22Rv1 (cell line): ENCODE results near the gene KLC1.

Experiments
- H3K27ac ChIP-seq: fragments of 450-650 bp; 2 replicates; pipeline ENCODE4 v1.5.1; 2017
- CTCF ChIP-seq: fragments of 450-650 bp; IDR thresholded peaks from 2 replicates; pipeline ENCODE4 v1.5.1; 2017; ENCODE audit warnings: mild to moderate bottlenecking
- ZFX ChIP-seq: fragments of 450-650 bp; IDR thresholded peaks from 2 replicates; pipeline ENCODE4 v1.6.1; 2017; ENCODE audit warnings: antibody characterized with exemption, borderline replicate concordance

The KLC1 gene

GRCh38 chr14:103654619-103655018, 25.6 kb downstream of the KLC1 start:
- no peak overlapping the region for H3K27ac ChIP-seq
- TF ChIP-seq ZFX (no peak), CTCF (no peak)

GRCh38 chr14:103656031-103656755, 27.2 kb downstream of the KLC1 start:
- H3K27ac ChIP-seq: no peak overlapping the region
- no peak for TF ChIP-seq ZFX
- TF ChIP-seq CTCF: no peak

- H3K27ac ChIP-seq: no peak overlapping the region
- TF ChIP-seq CTCF (no peak), ZFX (no peak)
Measured at GRCh38 chr14:103656756-103657133, 27.7 kb downstream of the KLC1 start.

- no peak for TF ChIP-seq ZFX
- no peak for TF ChIP-seq CTCF
- H3K27ac ChIP-seq: no peak overlapping the region
Measured at GRCh38 chr14:103657471-103657870, 28.5 kb downstream of the KLC1 start.

- TF ChIP-seq ZFX (no peak), CTCF (no peak)
- no peak overlapping the region for H3K27ac ChIP-seq
Measured at GRCh38 chr14:103659631-103660030, 30.6 kb downstream of the KLC1 start.

GRCh38 chr14:103662029-103662428, 33.0 kb downstream of the KLC1 start:
- no peak overlapping the region for H3K27ac ChIP-seq
- TF ChIP-seq ZFX: no peak
- TF ChIP-seq CTCF: no peak

- H3K27ac ChIP-seq: no peak overlapping the region
- TF ChIP-seq ZFX (no peak), CTCF (no peak)
Measured at GRCh38 chr14:103662591-103662990, 33.6 kb downstream of the KLC1 start.
